ENCODE measurements around the gene TTLL11.

GRCh38 chr9:121822093-121823085 lies 270.7 kb downstream of the TTLL11 start:
- TF ChIP-seq PATZ1 (CRISPR knock-in tag; IDR thresholded peaks at IDR 0.05; ENCODE audit: borderline replicate concordance), result no peak
- TF ChIP-seq ZFP30 (CRISPR knock-in tag; IDR thresholded peaks at IDR 0.05), result no peak
- TF ChIP-seq POU6F1 (CRISPR knock-in tag; IDR thresholded peaks at IDR 0.05; ENCODE audit: borderline replicate concordance, low read depth), result no peak
- no peak for TF ChIP-seq TSHZ2 (CRISPR knock-in tag; IDR thresholded peaks at IDR 0.05)
- TF ChIP-seq SNAI2 (CRISPR knock-in tag; IDR thresholded peaks at IDR 0.05), result no peak

Data from SK-N-SH treated with all-trans-retinoic acid at 6 μM for 48 hours (cell line).